GM18502 (cell line): ENCODE results near the gene TENM4.
A peak's percentile ranks its signal among the peaks of the same experiment; 100 is the strongest.

ENCODE experiments used
- ATAC-seq: cut with Tn5 transposase; IDR thresholded peaks from one replicate; pipeline ENCODE4 v1.9.1; 2021; ENCODE audit warnings: mild to moderate bottlenecking; ENCODE audit not compliant: unreplicated experiment, poor library complexity

The TENM4 gene

DNA sequence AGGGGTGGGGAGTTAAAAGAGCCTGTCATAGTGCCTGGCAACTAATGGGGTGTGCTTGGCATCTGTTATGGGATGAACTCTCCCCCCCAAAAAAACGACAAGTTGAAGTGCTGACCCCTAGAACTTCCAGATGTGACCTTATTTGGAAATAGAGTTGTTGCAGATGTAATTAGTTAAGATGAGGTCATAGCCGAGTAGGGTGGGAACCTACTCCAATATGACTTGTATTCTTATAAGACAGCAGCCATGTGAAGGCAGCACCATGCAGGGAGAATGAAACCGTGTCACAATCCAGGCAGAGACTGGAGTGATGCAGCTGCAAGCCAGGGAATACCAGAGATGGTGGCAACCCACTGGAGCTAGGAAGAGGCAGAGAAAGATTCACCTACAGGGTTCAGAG, 394.5 kb downstream of the TENM4 start:
- ATAC-seq, result no peak

- no peak for ATAC-seq
Measured at GRCh38 chr11:79045800-79046304, 395.0 kb downstream of the TENM4 start.

GRCh38 chr11:79045018-79045799, 395.6 kb downstream of the TENM4 start:
- ATAC-seq, result no peak

DNA sequence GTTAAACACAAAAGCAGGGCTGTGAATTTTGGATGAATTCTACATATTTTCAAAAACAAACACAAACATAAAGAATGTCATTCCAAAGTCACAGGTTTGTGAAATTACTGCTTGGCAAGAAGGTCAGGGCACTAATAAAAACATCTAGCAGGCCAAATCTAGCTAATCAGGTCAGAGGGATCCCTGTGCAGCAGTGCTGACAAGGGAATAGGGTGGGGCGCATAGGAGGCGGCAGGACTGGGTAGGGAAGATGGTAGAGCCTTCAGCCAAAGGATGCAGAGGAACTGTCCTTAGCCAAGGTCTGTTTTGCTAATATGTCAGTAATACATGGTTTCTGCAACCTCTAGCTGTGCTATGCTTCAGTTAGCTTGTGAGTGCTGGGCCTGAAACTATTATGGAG, 396.6 kb downstream of the TENM4 start:
- no peak for ATAC-seq

DNA sequence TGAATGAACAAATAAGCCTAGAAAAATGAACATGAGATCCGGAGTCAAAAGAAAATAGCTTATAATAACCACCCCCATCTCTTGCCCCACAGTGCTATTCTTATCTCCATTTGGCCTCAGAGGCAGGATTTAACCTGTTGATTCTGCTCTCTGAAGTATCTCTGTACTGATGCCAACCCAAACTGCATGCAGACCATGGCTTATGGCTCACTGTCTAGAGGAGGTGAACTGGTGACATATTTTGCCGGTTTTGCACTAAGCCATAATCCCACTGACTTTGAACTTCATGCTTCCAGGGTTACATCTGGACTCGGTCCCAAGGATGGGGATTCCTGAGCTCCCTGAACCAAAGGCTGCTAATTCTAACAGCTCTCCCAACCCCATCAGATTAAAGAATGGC, 397.1 kb downstream of the TENM4 start:
- ATAC-seq, result no peak

GRCh38 chr11:79042824-79043223, 398.0 kb downstream of the TENM4 start:
- no peak for ATAC-seq

DNA sequence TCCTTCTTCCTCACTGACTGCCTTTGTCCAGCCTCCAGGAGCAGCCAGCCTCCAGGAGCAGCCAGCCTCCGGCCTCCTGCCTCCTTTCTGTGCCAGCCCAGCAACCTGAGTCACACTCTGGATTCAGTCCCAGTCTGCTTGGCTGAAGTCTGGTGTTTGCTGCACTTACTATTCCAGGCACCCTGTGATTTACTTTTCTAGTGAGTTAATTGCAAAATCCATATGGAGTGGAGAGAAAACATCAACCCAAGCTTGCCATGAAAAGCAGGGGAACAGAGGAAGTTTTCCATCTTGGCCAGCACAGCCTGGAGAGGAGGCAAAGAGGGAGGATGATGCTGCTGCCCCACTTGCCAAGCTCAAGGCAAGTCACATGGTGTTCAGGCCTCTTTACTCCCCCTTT, 400.5 kb downstream of the TENM4 start:
- ATAC-seq, result no peak

DNA sequence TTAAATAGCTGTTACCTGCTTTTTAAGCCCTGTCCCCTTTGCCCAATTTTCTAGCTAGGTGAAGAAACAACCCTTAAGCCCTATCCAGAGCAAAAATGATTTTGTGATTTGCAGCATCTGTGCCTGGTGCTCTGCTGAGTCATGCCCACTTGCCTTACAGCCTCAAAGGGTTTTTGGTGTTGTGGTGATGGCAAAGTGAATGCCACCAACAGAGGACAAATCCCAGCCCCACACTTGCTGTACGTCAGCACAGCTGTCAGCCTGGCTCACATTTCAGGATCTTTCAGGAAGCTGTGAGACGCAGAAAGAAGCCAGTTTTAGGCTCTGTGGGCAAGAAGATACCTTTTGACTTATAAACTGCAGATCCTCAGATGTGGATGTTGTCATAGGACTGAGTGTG, 401.7 kb downstream of the TENM4 start:
- no peak for ATAC-seq

DNA sequence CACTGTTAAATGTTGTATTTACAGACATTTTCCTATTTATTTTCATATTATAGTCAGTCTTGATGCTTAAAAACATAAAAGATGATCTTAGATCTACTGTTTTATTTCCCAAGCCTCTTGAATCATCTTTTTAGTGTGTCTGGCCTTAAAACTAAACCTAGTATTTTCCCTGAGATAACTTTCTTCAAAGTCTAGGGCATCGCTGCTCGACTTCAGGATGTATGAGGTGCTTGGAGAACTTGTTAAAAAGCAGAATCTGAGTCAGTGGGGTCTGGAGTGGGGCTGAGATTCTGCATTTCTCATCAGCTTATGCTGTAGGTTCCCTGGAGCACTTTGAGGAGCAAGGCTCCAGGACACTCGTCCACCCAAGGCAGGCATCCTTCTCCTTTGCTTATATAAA, 404.9 kb downstream of the TENM4 start:
- no peak for ATAC-seq

DNA sequence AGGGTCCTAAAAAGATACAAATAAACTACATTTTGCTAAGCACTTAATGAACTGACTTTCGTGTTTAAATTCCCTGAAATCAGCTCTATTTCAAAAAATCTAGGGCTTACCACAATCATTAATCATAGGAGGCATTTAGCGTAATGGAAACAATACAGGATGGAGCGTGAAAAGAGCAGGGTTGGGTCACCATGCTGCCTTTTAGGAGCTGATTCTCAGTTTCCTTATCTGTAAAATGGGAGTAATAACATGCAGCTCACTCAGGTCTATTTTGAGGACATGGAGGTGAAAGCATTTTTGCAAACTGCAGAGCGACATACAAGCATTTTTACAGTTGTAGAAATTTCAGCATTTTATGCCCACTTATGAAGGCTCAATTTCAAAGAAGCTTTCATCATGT, 407.0 kb downstream of the TENM4 start:
- ATAC-seq, result no peak

GRCh38 chr11:79030448-79030847, 410.4 kb downstream of the TENM4 start:
- ATAC-seq, result no peak

- no peak for ATAC-seq
Measured at GRCh38 chr11:79028225-79028624, 412.6 kb downstream of the TENM4 start.

DNA sequence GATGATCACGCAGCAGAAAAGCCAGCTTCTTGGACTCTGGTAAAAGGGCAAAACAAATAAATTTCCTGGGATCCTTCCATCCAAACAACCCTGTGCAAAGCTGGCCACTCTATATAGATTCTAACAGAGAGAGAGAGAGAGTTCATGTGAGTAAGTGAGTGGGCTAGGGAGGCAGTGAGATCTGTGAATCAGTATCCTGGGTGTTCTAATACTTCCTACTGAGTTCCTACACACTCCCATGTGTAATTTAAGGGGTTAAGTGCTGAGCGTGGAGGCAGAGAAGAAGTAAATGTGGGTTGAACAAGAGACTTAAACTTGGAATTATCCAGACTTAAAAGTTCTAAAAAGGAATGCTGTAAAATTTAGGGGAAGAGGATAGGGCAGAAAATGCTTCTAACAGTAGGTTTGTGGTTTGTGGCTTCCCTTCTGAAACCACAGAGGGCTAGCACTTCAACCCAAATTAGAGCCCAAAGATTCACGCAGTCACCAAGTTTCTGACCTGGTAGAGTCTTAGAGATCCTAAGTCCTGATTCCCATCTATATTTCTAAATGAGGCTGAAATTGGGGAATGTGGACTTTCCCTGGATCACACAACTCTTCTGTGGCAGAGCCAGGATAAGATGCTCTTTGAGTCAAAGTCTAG, 413.9 kb downstream of the TENM4 start:
- ATAC-seq, result peak; percentile 84

GRCh38 chr11:79025622-79026021, 415.2 kb downstream of the TENM4 start:
- ATAC-seq, result no peak

GRCh38 chr11:79025097-79025496, 415.7 kb downstream of the TENM4 start:
- ATAC-seq, result no peak

- no peak for ATAC-seq
Measured at GRCh38 chr11:79022265-79022664, 418.6 kb downstream of the TENM4 start.

DNA sequence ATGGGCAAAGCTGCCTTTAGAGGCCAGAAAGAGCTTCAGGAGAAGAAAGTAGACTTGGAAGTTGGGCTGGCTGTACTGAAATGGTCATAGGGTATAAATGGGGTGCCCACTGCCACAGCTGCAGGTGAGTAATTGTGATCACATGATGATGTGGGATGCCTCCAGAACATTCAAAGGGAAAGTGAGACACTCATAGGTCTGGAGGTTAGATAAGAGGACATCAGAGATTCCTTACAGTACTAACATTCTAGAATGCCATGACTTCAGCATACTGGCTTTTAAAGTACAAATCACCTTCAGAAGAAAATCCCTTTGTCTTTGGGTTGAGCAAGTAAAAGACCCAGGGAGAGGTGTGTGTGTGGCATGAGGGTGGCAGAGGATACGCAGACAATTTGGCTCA, 419.2 kb downstream of the TENM4 start:
- ATAC-seq, result no peak

- no peak for ATAC-seq
Measured at GRCh38 chr11:79019975-79020374, 420.9 kb downstream of the TENM4 start.

DNA sequence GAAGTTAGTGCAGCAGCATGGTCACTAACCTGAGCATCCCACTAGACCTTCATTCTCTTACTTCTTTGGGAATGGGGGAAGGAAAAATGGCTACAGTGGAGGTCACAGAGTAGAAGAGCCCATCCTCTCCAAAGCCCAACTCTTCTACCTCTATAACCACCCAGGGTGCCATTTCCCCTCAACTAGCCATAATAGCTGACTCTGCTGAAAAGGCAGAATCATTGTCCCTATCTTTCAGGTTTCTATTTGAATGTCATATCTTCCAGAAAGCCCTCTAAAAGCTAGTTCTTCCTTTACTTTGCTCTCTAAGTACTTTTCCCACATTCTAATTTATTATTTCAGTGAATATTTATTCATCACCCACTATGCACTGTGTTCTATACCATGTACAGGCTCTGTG, 421.6 kb downstream of the TENM4 start:
- ATAC-seq, result no peak

- ATAC-seq, result no peak
Measured at GRCh38 chr11:79018371-79018849, 422.4 kb downstream of the TENM4 start.

- ATAC-seq, result no peak
Measured at GRCh38 chr11:79017811-79018210, 423.0 kb downstream of the TENM4 start.

GRCh38 chr11:79013509-79013908, 427.3 kb downstream of the TENM4 start:
- ATAC-seq, result no peak
